ENCODE data around the gene MGAT4A.

DNA sequence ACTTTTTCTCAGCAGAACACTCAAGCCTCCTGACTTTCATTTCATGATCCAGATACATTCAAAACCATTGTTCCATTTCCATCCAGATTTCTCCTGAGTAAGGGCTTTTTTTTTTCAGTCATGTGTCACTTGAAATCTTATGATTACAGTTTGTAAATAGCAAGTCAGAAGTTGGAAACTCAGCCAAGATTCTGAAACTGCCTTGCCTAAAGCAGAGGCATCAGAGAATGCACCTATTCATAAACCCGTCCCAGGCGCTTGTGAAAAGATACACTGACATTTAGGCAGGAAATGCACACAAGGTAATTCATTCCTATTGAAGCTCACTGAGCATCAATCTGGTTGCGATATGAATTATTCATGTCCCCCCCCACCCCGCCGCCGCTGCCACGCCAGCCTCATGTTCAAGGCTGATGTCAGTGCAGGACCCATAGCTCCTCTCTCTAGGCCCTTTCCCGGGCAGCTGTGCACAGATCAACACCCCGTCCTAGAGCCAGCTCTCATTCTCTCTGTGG lies 30.4 kb upstream of the MGAT4A start:
- TF ChIP-seq, protein P1, sequence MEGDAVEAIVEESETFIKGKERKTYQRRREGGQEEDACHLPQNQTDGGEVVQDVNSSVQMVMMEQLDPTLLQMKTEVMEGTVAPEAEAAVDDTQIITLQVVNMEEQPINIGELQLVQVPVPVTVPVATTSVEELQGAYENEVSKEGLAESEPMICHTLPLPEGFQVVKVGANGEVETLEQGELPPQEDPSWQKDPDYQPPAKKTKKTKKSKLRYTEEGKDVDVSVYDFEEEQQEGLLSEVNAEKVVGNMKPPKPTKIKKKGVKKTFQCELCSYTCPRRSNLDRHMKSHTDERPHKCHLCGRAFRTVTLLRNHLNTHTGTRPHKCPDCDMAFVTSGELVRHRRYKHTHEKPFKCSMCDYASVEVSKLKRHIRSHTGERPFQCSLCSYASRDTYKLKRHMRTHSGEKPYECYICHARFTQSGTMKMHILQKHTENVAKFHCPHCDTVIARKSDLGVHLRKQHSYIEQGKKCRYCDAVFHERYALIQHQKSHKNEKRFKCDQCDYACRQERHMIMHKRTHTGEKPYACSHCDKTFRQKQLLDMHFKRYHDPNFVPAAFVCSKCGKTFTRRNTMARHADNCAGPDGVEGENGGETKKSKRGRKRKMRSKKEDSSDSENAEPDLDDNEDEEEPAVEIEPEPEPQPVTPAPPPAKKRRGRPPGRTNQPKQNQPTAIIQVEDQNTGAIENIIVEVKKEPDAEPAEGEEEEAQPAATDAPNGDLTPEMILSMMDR (IDR thresholded peaks at IDR 0.05) = no peak
- TF ChIP-seq POLR2A (IDR thresholded peaks at IDR 0.05) (no peak), EP300 (IDR thresholded peaks at IDR 0.05) (no peak)
